Right lobe of liver (tissue), 4 donors: ENCODE measurements around the gene CDKN2B-AS1.

Source experiments
- CTCF ChIP-seq, 4 donors: fragments of 200-600 bp in 3 of 4; fragments of 450-650 bp in 1 of 4; IDR thresholded peaks; one replicate each; pipeline versions ENCODE4 v1.5.1 to v1.8.0; 2016 to 2022; ENCODE audit warnings: antibody characterized with exemption in 4 of 4, mild to moderate bottlenecking in 2 of 4
- POLR2A ChIP-seq: fragments of 450-650 bp; IDR thresholded peaks from one replicate; pipeline ENCODE4 v1.6.1; 2017; ENCODE audit warnings: antibody characterized with exemption, mild to moderate bottlenecking
- donor health status: DM: no; HTN: no; CAD: no.
- donor health status: DM: no; HTN: no; CAD: no.
- donor health status: DM: no; HTN: yes; CAD: no.

GRCh38 chr9:22118810-22119521 is 124.4 kb downstream of the CDKN2B-AS1 start:
- TF ChIP-seq CTCF (IDR thresholded peaks at IDR 0.05) (no peak), POLR2A (no peak)
